GM10847 (cell line): Measurements from ENCODE around the gene CNOT4.

ENCODE experiments used
- POLR2A ChIP-seq: IDR thresholded peaks from 2 replicates; pipeline ENCODE4 v1.6.1; 2011; ENCODE audit not compliant: insufficient read length; ENCODE audit errors: extremely low read depth

CNOT4 gene

DNA sequence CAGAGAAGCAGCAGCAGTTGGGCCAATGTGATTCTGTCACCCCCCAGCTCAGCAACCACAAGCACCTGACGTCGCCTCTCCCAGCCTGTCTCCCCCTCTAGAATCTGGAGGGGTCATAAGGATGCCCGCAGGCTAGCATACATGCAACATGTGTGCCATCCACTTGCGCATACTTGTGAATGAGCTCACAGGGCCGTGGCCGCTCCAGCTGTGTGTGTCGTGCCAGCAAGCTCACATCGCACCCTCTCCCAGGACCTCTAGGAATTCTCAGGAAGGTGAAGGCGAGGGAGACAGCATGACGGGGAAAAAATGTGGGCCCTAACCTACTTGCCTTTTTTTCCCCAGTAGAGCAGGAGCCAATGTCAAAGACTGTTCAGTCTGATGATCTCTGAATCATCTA is 195.9 kb downstream of the CNOT4 start:
- no peak for TF ChIP-seq POLR2A
